Spleen (tissue), 13 donors: ENCODE data around the gene E4F1. TPM values are rescaled to one million over a fixed set of nuclear protein-coding genes. Genes with fewer than 3 reads are reported as not detected.

ENCODE experiments used
- DNase-seq: peaks from one replicate; pipeline ENCODE4 v3.0.0-alpha.2; 2020
- H3K27ac ChIP-seq, 8 donors: fragments of 200-600 bp; sonication (generic) in 7 of 8; 1 replicate in 4 of 8; 2 replicates in 4 of 8; pipeline versions ENCODE4 v1.5.0 to v1.8.0; 2016 to 2021; ENCODE audit warnings: inconsistent platforms in 4 of 8, mild to moderate bottlenecking in 4 of 8, moderate library complexity in 1 of 8
- H3K27me3 ChIP-seq, 7 donors: fragments of 200-600 bp; sonication (generic) in 6 of 7; replicated peaks in 1 of 7; 1 replicate in 4 of 7; 2 replicates in 3 of 7; pipeline versions ENCODE4 v1.5.0 to v1.8.0; 2016 to 2021; ENCODE audit warnings: inconsistent platforms in 3 of 7, mild to moderate bottlenecking in 1 of 7
- H3K36me3 ChIP-seq, 6 donors: fragments of 200-600 bp; sonication (generic) in 5 of 6; 1 replicate in 4 of 6; 2 replicates in 2 of 6; pipeline versions ENCODE4 v1.5.0 to v1.8.0; 2016 to 2021; ENCODE audit warnings: inconsistent platforms in 2 of 6
- H3K4me1 ChIP-seq, 6 donors: fragments of 200-600 bp; sonication (generic) in 5 of 6; 1 replicate in 3 of 6; 2 replicates in 3 of 6; pipeline versions ENCODE4 v1.5.0 to v1.8.0; 2016 to 2021; ENCODE audit warnings: inconsistent platforms in 3 of 6
- H3K4me3 ChIP-seq, 8 donors: fragments of 200-600 bp; sonication (generic) in 7 of 8; 1 replicate in 4 of 8; 2 replicates in 4 of 8; pipeline versions ENCODE4 v1.5.0 to v1.8.0; 2016 to 2021; ENCODE audit warnings: inconsistent platforms in 4 of 8, mild to moderate bottlenecking in 4 of 8, moderate library complexity in 2 of 8
- H3K9me3 ChIP-seq, 8 donors: fragments of 200-600 bp; sonication (generic) in 7 of 8; 1 replicate in 4 of 8; 2 replicates in 4 of 8; pipeline versions ENCODE4 v1.5.0 to v1.8.0; 2016 to 2021; ENCODE audit warnings: inconsistent platforms in 4 of 8
- POLR2A ChIP-seq, 3 donors: fragments of 450-650 bp; IDR thresholded peaks; one replicate each; pipeline ENCODE4 v1.5.1; 2017; ENCODE audit warnings: antibody characterized with exemption in 3 of 3, mild to moderate bottlenecking in 1 of 3
- POLR2AphosphoS5 ChIP-seq, 3 donors: sonication (generic); formaldehyde crosslinking; IDR thresholded peaks; one replicate each; pipeline ENCODE4 v1.5.1; 2017; ENCODE audit warnings: antibody characterized with exemption in 3 of 3
- WGBS, 5 donors: extraction: QIAGEN DNeasy Blood & Tissue Kit in 3 of 5; methylation state at CpG; one replicate each; pipeline versions ENCODE4 v1.1.5 to v1.1.7; 2013 to 2018; 5-methylcytosine and 5-hydroxymethylcytosine counted together
- intact Hi-C: fragments of 100-400 bp; cut with DNase I; formaldehyde crosslinking; loops from one replicate; pipeline ENCODE4 v1.15.0; 2023; ENCODE audit warnings: low total_unique reads
- long read RNA-seq, 2 donors: transcript quantifications; one replicate each; lab custom pipeline, GENCODE V29; 2026
- polyA plus RNA-seq, 3 donors: library from polyadenylated mRNA; stranded (reverse); fragments of 200-250 nt; gene quantifications; one replicate each; pipeline ENCODE4 v1.2.1, GENCODE V29; 2013
- total RNA-seq, 7 donors: library from RNA; depleted of rRNA in 3 of 7; stranded (reverse); fragments of >200 nt in 3 of 7; fragmentation: NEBNext Ultra II Directional in 4 of 7; extraction: Animal tissue kit (Norgen Biotek cat#: 25700) in 4 of 7; gene quantifications; one replicate each; pipeline versions ENCODE4 v1.1.0 to v1.2.1, GENCODE V29; 2016 to 2021
- TF ChIP-seq, protein P1 (sequence below), 11 experiments: fragments of 200-600 bp in 7 of 11; fragments of 450-650 bp in 4 of 11; sonication (generic) in 4 of 11; IDR thresholded peaks in 8 of 11; conservative IDR thresholded peaks in 3 of 11; 1 replicate in 7 of 11; 2 replicates in 4 of 11; pipeline versions ENCODE4 v1.4.0 to v1.8.0; 2016 to 2021; ENCODE audit warnings: antibody characterized with exemption in 11 of 11, inconsistent platforms in 4 of 11, mild to moderate bottlenecking in 1 of 11
- donor health status: healthy with polysubstance abuse.
- donor health status: DM: no; HTN: no; CAD: no; lungs with moderate emphysema.
- donor health status: DM: no; HTN: no; CAD: no.
- donor health status: Bipolar disorder and iron deficiency.
- donor health status: healthy.
- donor health status: DM: no; HTN: no; CAD: no.
- donor health status: DM: yes; HTN: yes; CAD: no.

The E4F1 gene
- total RNA-seq, result 10 to 100 TPM; 22.7 to 41.4 (median 26.7) TPM
- polyA plus RNA-seq, result 10 to 100 TPM; 20.8 to 41.0 (median 38.4) TPM
- long read RNA-seq, donor 1, partial matches to known transcripts, result 5 of 6 reads
- long read RNA-seq, donor 1, other reads (novel, unspliced or antisense), result 0 of 6 reads
- long read RNA-seq, donor 2, partial matches to known transcripts, result 0 of 2 reads
- long read RNA-seq, donor 2, other reads (novel, unspliced or antisense), result 0 of 2 reads

DNA sequence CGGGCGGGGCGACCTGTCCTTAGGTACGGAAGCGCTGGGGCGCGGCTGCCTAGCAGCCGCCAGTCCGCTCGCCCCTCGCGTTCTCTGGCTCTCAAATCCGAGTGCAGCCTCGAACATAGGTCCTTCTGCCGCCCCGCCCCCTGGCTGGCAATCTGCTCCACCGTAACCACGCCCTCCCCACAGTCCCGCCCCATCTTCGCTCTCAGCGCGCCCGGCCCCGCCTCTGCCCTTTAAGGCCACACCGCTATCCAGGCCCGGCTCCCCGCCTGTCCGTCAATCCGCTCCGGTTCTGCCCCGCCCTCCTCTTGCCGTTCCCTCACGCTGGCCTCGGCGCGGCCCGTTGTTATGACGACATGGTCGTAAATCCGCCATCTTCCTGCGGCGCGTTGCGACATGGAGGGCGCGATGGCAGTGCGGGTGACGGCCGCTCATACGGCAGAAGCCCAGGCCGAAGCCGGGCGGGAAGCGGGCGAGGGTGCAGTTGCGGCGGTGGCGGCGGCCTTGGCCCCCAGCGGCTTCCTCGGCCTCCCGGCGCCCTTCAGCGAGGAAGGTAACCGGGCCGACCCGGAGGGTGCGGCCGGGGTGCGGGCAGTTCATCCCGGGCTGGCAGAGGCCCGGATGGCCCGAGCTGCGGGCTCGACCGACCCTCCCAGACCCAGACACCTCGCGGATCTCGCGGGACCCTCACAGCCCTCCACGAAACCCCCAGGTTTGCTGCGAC, at the start of gene E4F1:
Gene E4F1, plus strand, starts transcription at position 371 of the 721 bp plus-strand sequence. Its CDS starts 23 bp downstream, at position 394.
- Histone ChIP-seq H3K27ac (peak within 1 kb of the TSS; percentile 78 to 96 (median 91)), H3K9me3 (no peaks in the 10 kb centered on the region), H3K4me3 (peak within 1 kb of the TSS; percentile 68 to 99 (median 92)), H3K27me3 (no peaks in the 10 kb centered on the region), H3K36me3 (peaks cover 0 to 26% (median 8%) of the 10 kb centered on the region in 6 donors), H3K4me1 (peaks cover 13 to 45% (median 36%) of the 10 kb centered on the region in 6 donors)
- TF ChIP-seq, protein P1, sequence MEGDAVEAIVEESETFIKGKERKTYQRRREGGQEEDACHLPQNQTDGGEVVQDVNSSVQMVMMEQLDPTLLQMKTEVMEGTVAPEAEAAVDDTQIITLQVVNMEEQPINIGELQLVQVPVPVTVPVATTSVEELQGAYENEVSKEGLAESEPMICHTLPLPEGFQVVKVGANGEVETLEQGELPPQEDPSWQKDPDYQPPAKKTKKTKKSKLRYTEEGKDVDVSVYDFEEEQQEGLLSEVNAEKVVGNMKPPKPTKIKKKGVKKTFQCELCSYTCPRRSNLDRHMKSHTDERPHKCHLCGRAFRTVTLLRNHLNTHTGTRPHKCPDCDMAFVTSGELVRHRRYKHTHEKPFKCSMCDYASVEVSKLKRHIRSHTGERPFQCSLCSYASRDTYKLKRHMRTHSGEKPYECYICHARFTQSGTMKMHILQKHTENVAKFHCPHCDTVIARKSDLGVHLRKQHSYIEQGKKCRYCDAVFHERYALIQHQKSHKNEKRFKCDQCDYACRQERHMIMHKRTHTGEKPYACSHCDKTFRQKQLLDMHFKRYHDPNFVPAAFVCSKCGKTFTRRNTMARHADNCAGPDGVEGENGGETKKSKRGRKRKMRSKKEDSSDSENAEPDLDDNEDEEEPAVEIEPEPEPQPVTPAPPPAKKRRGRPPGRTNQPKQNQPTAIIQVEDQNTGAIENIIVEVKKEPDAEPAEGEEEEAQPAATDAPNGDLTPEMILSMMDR (IDR thresholded peaks at IDR 0.05 in 8 of 11, conservative IDR thresholded peaks at IDR 0.05 in 3 of 11), result peak in 8 of 11 experiments; percentile 21 to 64 (median 42)
- peak; percentile 97 to 99 (median 99) for TF ChIP-seq POLR2AphosphoS5 (IDR thresholded peaks at IDR 0.05)
- peak; percentile 57 to 86 (median 62) for TF ChIP-seq POLR2A (IDR thresholded peaks at IDR 0.05)
- peak; percentile 100 for DNase-seq
- intact Hi-C loops, result no loop called here
- 0 to 1% (median 0%) methylated on average over 54 to 82 of the region's 82 CpGs for whole genome bisulfite sequencing, 5 donors

DNA sequence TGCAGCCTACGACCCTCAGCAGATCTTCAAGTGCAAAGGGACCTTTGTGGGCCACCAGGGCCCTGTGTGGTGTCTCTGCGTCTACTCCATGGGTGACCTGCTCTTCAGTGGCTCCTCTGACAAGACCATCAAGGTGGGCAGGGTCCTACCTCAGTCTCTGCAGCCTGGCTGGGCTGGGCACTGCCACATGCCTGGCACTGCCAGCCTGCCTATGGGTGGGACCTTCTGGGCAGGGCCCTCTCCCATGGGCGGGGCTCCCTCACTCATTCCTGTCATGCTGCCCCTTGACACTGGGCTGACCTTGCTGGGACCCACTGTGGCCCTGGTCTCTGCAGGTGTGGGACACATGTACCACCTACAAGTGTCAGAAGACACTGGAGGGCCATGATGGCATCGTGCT, 49.5 kb upstream of the E4F1 start:
- WGBS, 5 donors, result 87 to 98% (median 91%) methylated on average over 4 of the region's 4 CpGs; no CpG with 5 or more reads in 2 of the 5 donors
- DNase-seq, result no peak

GRCh38 chr16:2174396-2175131, 48.8 kb upstream of the E4F1 start:
- H3K9me3 ChIP-seq, result peaks cover 0 to 6% (median 0%) of the 10 kb centered on the region in 8 donors
- intact Hi-C loops, result no loop called here
- H3K27me3 ChIP-seq, result no peaks in the 10 kb centered on the region
- TF ChIP-seq, protein P1 (IDR thresholded peaks at IDR 0.05 in 8 of 11, conservative IDR thresholded peaks at IDR 0.05 in 3 of 11), result no peak
- TF ChIP-seq POLR2AphosphoS5 (IDR thresholded peaks at IDR 0.05), result peak; percentile 14 to 68 (median 66)
- peak; percentile 81 for DNase-seq
- H3K36me3 ChIP-seq, result peaks cover 4 to 92% (median 80%) of the 10 kb centered on the region in 6 donors
- H3K4me3 ChIP-seq, result no peak overlapping the region
- WGBS, 5 donors, result 83 to 95% (median 88%) methylated on average over 5 to 21 of the region's 21 CpGs
- peaks cover under 1 to 52% (median 22%) of the 10 kb centered on the region in 6 donors for H3K4me1 ChIP-seq
- peak overlapping the region in 2 of 8 donors; percentile 5 to 7 for H3K27ac ChIP-seq

More for the DNA sequence above, 49.5 kb upstream of the E4F1 start:
- H3K4me1 ChIP-seq, result peaks cover 4 to 57% (median 27%) of the 10 kb centered on the region in 6 donors
- H3K36me3 ChIP-seq, result peaks cover 4 to 97% (median 84%) of the 10 kb centered on the region in 6 donors
- H3K4me3 ChIP-seq, result no peak overlapping the region
- no peaks in the 10 kb centered on the region for H3K27me3 ChIP-seq
- peak overlapping the region in 2 of 8 donors; percentile 5 to 7 for H3K27ac ChIP-seq
- intact Hi-C loops, result no loop called here
- H3K9me3 ChIP-seq, result peaks cover 0 to 6% (median 0%) of the 10 kb centered on the region in 8 donors
- TF ChIP-seq, protein P1 (IDR thresholded peaks at IDR 0.05 in 8 of 11, conservative IDR thresholded peaks at IDR 0.05 in 3 of 11), result no peak
